Right kidney (tissue), 9 donors: ENCODE results near the gene SYT13.

Experiments used
- DNase-seq: peaks from one replicate; pipeline ENCODE4 v3.0.0-alpha.2; 2016
- long read RNA-seq, 8 donors: transcript quantifications; one replicate each; lab custom pipeline, GENCODE V29; 2026

SYT13 gene
- long read RNA-seq, donor 1, full-length matches to known transcripts, result 5 of 5 reads
- long read RNA-seq, donor 1, partial matches to known transcripts, result 0 of 5 reads
- long read RNA-seq, donor 1, other reads (novel, unspliced or antisense), result 0 of 5 reads
- long read RNA-seq, donor 2, full-length matches to known transcripts, result 2 of 2 reads
- long read RNA-seq, donor 2, partial matches to known transcripts, result 0 of 2 reads
- long read RNA-seq, donor 2, other reads (novel, unspliced or antisense), result 0 of 2 reads
- long read RNA-seq, donor 3, full-length matches to known transcripts, result 3 of 3 reads
- long read RNA-seq, donor 3, partial matches to known transcripts, result 0 of 3 reads
- long read RNA-seq, donor 3, other reads (novel, unspliced or antisense), result 0 of 3 reads
- long read RNA-seq, donor 4, full-length matches to known transcripts, result 2 of 2 reads
- long read RNA-seq, donor 4, partial matches to known transcripts, result 0 of 2 reads
- long read RNA-seq, donor 4, other reads (novel, unspliced or antisense), result 0 of 2 reads
- long read RNA-seq, donor 5, full-length matches to known transcripts, result 4 of 4 reads
- long read RNA-seq, donor 5, partial matches to known transcripts, result 0 of 4 reads
- long read RNA-seq, donor 5, other reads (novel, unspliced or antisense), result 0 of 4 reads
- long read RNA-seq, donor 6, full-length matches to known transcripts, result 3 of 3 reads
- long read RNA-seq, donor 6, partial matches to known transcripts, result 0 of 3 reads
- long read RNA-seq, donor 6, other reads (novel, unspliced or antisense), result 0 of 3 reads
- long read RNA-seq, donor 7, full-length matches to known transcripts, result 7 of 7 reads
- long read RNA-seq, donor 7, partial matches to known transcripts, result 0 of 7 reads
- long read RNA-seq, donor 7, other reads (novel, unspliced or antisense), result 0 of 7 reads
- long read RNA-seq, donor 8, full-length matches to known transcripts, result 1 of 1 reads
- long read RNA-seq, donor 8, partial matches to known transcripts, result 0 of 1 reads
- long read RNA-seq, donor 8, other reads (novel, unspliced or antisense), result 0 of 1 reads

- peak; percentile 75 for DNase-seq
These were observed at the start of gene SYT13 for GRCh38 chr11:45285930-45286632. SYT13 (minus strand) TSS chr11:45286341; CDS start chr11:45286207, 134 bp downstream.

- no peak for DNase-seq
These were observed 49.3 kb upstream of the SYT13 start for GRCh38 chr11:45335434-45335833.

DNA sequence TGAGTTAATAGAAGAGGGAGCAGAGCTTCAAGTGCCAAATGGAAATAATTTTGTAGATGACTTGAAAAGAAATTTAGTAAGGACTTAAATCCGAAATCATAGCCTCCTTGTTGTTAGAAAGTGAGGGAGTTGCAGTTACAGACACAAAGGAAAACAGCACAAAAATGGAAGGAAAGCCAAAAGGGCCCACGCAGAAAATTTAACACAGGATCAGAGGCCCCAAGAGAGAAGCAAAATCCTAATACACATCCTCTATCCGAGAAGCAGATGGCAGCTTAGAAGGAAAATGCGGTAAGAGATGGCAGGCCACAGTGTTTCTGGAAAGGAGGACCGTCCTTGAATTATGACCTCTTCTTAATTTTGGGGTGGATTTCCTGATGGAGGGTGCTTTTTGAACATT is 48.7 kb upstream of the SYT13 start:
- DNase-seq, result no peak

- no peak for DNase-seq
These were observed 48.3 kb upstream of the SYT13 start for GRCh38 chr11:45334410-45334809.

DNA sequence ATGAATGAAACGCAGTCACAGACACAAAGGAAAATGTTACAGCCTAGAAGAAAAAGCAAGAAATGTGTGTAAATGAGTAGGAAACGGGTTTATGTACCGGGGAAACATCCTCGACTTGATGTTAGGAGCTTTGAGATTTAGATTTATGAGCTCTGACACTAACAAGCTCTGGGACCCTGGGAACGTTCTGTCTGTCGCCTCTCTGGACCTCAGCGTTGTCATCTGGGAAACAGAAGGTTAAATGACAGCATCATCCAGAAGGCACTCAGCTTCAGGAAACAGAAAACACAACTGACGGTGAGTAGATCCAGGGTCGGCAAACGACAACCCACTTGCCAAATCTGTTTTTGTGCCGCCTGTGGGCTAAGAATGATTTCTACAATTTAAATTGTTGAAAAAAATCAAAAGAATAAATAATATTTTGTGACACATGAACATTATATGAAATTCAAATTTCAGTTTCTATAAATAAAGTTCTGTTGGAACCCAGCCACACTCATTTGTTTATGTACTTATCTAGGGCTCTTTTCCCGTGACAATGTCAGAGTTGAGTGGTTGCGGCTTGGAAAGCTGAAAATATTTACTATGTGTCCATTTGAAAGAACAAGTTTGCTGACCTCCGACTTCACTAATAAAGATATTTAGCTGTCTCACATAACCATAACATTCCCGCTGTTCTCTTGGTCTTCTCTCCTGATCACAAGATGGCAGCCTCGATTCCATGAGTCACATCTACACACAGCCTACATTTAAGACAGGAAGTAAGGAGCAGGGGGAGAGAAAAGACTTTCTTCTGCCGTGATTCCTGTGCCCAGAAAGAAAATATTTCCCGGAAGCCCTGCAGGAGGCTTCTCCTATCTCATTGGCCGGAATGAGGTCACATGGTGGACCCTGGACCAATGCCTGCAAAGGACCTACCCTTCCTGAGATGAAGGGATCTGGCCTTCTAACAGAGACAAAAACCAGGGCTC is 47.1 kb upstream of the SYT13 start:
- peak; percentile 32 for DNase-seq

DNA sequence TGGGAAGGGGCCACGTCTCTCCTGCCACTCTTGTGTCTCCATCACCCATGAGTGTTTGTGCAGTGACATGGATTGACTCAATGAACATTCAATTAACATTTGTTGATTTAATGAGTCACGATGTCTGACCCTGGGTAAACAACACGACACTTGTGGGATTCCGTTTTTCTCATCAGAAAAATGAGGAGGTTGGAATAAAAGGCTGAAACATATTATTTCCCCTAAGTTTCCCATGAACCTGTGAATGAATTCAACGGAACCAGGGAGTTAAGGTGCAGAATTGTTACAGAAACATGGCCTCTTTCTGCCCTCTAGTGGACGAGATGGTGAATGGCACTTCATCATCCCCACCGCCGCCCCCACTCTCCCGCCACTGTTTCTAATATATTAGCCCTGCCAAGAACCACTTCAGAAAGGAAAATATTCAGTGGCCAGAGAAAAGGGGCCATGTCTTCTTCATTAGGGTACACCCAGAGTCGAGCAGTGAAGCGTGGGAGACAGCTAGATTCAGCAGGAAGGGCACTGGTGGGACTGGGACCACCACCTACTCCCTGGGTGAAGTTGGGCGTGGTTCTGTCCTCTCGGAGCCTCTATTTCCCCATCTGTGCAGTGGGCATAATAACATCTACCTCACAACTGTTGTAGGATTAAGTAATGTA is 46.3 kb upstream of the SYT13 start:
- DNase-seq, result peak; percentile 16

DNA sequence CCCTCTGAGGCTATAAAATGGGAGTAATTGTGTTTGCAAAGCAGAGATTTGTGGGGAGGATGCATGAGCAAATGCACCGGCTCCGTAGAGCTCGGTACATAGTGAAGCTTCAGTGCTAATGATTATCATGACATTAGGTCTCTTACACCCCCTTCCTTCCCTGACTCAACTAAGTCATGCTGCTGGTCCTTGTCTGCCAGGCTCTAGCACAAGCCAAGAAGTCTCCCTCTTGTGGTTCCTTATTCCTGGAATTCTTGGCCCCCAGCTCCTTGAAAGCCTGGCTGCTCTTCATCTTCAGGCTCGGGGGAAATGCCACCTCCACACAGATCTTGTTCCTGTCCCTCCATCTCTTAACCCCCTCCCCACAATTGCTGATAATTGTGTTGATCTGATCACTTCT is 45.7 kb upstream of the SYT13 start:
- DNase-seq, result no peak

DNA sequence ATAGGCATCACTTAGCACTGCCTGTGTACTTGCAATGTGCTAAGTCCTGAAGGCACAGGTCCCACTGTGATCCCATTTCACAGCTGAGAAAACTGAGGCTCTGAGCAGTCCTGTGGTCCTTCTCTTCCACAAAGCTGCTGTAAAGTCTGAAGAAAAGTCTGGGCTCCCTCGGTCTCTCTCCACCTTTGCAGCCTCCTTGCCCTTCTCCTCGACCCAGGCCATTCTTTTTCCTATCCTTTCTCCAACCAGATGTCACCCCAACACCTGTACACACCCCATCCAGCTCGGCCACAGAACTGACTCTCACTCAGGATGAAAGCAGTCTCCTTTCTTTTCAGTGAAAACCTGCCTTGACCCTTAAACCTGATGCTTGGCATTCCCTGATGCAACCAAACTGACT is 42.6 kb upstream of the SYT13 start:
- no peak for DNase-seq

GRCh38 chr11:45324459-45324858 is 38.3 kb upstream of the SYT13 start:
- no peak for DNase-seq

GRCh38 chr11:45323601-45324249 is 37.6 kb upstream of the SYT13 start:
- DNase-seq, result no peak

GRCh38 chr11:45322891-45323600 is 36.9 kb upstream of the SYT13 start:
- DNase-seq, result no peak

DNA sequence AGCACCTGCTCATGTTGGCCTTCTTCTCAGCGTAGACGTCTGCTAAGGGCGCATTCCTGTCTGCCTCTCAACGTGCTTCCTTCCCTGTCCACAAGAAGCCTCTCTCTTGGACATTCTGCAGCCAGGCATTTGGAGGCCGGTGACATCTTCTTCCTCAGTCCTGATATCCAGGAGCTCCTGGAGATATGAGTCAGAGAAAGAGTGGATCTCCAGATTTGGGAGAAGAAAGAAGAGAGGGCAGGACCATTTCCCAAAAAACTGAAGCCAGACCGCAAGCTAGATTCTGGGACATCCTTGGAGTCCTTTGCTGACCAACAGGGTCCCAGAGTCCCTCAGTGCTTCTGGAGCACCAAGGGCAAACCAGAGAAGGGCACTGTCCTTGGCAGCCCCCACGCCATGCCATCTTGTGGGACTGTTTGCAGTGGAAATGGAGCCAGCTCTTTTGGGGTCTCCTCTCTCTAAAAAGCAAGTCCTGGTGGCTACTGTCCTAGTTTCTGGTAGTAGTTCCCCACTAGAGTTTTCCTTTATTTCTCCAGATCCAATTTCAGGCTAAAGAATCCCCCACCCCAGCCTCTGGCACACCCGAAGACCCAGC is 36.1 kb upstream of the SYT13 start:
- no peak for DNase-seq

DNA sequence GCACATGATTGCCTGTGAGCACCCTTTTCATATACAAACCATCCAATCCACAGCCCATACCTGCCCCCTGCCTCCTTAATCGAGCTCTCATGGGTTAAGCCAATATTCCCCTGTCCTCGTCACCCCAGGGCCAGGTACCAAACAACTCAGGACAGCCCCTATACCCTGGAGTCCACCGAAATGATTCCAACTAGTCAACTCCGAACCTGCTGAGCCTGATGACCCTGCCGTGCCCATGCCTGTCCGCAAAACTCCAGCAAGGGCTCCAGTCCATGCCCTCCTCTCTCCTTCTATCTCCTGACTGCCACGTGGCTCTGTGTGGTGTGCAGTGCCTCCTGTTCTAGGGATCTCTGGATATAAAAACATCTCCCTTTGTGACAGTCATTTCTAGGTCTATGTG is 35.5 kb upstream of the SYT13 start:
- DNase-seq, result no peak

DNA sequence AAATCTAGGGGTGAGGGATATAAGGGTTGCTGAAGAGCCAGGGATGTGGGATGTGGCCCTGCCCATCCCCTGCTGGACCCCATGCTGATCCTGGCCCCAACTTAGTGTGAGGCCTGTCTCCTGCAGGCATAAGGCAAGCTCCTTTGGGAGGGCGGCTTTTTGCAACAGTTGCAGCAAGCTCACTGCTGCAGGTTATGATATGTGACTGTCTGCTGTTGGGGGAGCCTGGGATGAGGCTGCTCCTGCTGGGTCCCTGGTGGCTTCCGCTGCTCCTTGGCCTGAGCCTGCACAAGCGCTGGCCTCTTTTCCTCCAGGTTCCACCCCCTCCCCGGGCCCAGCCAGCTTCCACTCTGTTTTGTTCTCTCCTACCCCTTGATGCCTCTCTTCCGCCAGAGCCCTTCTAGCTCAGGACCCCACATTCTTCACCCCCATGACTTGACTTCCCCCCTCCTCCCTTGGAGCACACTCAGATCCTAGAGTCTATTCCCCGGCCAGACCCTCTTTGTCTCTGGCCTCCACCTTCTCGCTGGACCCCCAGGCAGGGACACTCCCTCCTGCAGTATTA is 35.0 kb upstream of the SYT13 start:
- no peak for DNase-seq

DNA sequence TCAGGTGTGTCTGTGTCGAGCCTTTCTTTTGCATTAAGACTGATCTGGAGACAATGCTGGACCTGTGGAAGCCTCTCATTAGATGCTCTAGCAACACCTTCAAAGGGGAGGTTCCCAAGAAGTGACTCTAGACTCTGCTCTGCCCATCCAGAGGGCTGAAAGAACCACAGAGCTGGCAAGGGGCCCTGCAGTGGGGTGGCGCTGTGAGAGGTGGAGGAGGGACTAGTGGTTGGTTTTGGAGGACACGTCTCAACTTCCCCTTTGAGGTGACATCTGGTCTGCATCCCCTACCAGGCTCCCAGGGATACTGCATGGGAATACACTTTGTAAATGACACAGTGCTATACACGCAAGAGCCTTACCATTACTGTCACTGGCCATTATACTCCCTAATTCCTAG is 34.2 kb upstream of the SYT13 start:
- DNase-seq, result no peak

DNA sequence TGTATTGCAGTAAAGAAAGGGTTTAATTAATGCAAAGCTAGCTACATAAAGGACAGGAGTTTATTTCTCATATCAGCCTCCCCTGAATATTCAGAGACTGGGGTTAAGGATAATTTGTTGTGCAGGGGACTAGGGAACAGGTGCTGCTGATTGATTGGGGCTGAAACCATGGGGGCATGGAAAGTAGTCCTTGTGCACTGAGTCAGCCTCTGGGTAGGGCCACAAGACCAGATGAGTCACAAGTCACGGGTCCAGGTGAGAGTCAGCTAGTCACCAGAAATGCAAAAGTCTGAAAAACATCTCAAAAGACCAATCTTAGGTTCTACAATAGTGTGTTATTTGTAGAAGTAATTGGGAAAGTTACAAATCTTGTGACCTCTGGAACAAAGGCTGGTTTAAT is 32.9 kb upstream of the SYT13 start:
- no peak for DNase-seq

GRCh38 chr11:45318516-45318915 is 32.4 kb upstream of the SYT13 start:
- no peak for DNase-seq

GRCh38 chr11:45316258-45316657 is 30.1 kb upstream of the SYT13 start:
- DNase-seq, result no peak

GRCh38 chr11:45314900-45315299 is 28.8 kb upstream of the SYT13 start:
- no peak for DNase-seq
